Stimulated activated naive CD4-positive, alpha-beta T cell (primary cell): ENCODE measurements around the gene SPEF2.

Experiments used
- DNase-seq, 6 experiments: peaks; one replicate each; lab custom pipeline; 2025; lab: John Stamatoyannopoulos, UW

Gene SPEF2

DNA sequence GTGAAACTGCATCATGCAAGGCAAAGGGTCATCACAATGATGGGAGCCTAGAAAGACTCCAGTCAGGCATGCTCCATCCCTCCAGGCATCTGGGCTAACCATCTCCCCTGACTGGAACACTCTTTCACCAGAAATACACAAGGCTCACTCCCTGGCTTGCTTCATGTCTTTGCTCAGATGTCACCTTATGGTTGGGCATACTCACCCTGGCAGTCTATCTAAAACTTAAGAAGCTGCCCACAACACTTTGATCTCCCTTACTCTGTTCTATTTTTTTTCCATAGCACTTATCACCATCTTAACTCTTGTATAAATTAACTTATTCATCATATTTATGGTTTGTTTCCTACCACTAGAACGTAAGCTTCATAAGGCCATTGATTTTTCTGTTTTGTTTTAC lies 90.0 kb downstream of the SPEF2 start:
- peak in 1 of 6 experiments; percentile 13 for DNase-seq

DNA sequence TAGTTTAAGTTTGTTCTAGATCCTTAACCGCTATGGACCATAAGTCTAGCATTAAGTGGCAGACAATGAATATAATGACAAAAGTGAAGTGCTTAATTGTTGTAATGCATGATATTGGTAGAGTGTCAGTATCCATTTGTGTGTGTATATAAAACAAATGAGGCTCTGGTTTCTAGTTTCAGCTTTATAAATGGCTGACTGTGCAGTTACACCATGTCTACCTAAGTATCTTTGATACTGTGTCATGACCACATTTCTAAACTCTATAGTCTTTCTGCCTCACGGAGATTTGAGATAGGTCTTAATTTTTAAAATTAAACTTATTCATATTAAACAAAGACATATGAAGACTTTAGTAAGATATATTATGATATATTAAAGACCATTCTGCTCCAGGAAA lies 92.0 kb downstream of the SPEF2 start:
- no peak for DNase-seq

DNA sequence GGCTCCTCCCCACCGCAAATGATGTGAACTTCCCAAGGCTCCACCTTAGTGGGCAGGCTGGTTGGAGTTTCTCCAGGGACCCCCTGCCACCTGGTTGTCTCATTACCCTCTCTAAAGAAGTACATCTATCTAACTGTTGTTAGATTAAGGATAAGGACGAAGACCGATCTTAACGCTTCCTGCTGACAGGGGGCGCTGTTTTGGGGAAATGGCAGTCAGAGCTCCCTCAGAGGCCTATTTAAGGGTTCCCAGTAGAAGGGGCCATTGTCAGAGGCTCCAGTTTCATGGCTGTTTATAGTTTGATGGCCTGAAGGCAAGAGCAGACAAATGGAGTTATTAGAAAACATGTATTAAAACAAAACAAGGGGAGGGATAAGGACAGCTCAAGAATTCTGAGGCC lies 100.1 kb downstream of the SPEF2 start:
- DNase-seq = no peak

DNA sequence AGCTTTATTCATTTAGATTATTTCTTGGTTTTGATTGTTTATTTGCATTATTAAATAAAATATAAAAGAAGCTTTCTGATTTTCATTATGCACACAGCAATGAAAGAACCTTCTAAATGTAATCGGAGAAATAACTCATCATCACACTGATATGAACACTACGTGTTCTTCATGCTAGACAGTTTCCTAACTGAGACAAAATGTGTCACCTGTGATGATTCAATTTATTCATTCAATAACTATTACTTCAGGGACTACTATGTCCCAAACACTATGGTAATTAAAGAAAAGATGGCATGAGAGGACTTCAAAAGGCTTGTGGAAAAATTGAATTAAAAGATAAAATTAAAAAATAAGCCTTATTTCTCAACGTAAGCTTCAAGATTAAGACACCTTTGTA lies 118.1 kb downstream of the SPEF2 start:
- no peak for DNase-seq

- no peak for DNase-seq
These were observed 118.6 kb downstream of the SPEF2 start for GRCh38 chr5:35736280-35736679.

GRCh38 chr5:35741126-35741716 lies 123.6 kb downstream of the SPEF2 start:
- DNase-seq = no peak

DNA sequence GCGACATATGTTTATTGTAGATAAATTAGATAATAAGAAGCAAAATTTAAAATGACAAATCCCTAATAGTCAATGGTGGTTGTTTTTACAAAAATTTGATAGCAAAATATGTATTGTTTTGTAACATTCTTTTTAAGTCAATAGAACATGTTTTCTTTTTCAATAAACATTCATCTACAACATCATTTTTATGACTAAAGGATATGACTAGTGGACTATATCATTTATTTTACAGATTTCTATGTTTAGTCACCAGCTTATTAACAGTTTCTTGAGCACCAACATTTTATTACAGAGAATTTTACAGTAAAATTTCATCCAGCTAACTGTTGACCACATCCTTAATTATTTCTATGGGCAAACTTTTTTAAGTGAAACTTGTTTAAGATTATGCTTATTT lies 124.3 kb downstream of the SPEF2 start:
- DNase-seq = no peak

- no peak for DNase-seq
These were observed 126.0 kb downstream of the SPEF2 start for GRCh38 chr5:35743644-35744043.

DNA sequence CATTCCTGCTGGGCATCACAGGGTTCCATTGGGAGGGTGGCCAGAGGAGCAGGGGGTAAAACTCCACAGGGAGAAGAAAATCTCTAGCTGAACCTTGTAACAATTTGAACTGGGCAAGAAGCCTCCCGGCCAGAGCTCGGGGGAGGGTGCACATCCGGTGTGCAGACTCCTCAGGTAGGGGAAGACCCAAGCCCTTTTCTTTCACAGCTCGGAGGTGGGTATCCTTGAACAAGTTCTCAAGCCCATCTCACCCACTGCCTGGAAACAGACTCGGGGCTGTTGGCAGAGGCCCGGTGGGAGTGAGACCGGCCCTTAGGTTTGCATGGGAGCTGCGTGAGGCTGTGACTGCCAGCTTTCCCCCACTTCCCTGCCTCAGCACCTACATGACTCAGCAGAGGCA lies 127.5 kb downstream of the SPEF2 start:
- DNase-seq = no peak

DNA sequence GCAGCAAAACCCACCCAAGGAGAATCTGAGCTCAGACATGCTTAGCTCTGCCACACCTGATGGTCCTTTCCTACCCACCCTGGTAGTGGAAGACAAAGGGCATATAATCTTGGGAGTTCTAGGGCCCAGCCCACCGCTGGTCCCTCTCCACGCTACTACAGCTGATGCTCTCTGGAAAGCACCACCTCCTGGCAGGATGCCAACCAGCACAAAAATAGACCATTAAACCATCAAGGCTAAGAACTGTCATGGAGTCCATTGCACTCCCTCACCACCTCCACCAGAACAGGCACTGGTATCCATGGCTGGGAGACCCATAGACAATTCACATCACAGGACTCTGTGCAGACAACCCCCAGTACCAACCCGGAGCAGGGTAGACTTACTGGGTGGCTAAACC lies 128.0 kb downstream of the SPEF2 start:
- no peak for DNase-seq

GRCh38 chr5:35752012-35752411 lies 134.3 kb downstream of the SPEF2 start:
- no peak for DNase-seq

- DNase-seq = no peak
These were observed 135.8 kb downstream of the SPEF2 start for GRCh38 chr5:35753500-35753899.

GRCh38 chr5:35754481-35754880 lies 136.8 kb downstream of the SPEF2 start:
- DNase-seq = no peak

DNA sequence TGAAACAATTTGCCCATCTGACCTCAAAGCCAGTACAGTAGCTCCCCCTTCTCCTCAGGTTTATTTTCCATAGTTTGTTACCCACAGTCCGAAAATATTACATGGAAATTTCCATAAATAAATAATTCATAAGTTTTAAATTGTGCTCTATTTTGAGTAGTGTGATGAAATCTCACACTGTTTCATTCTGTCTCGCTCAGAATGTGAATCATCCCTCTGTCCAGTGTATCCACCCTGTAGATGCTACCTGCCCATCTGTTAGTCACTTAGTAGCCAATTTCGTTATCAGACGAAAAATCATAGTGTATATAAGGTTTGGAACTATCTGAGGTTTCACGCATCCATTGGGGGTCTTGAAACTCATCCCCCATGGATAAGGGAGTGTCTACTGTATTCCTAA lies 138.3 kb downstream of the SPEF2 start:
- DNase-seq = no peak

DNA sequence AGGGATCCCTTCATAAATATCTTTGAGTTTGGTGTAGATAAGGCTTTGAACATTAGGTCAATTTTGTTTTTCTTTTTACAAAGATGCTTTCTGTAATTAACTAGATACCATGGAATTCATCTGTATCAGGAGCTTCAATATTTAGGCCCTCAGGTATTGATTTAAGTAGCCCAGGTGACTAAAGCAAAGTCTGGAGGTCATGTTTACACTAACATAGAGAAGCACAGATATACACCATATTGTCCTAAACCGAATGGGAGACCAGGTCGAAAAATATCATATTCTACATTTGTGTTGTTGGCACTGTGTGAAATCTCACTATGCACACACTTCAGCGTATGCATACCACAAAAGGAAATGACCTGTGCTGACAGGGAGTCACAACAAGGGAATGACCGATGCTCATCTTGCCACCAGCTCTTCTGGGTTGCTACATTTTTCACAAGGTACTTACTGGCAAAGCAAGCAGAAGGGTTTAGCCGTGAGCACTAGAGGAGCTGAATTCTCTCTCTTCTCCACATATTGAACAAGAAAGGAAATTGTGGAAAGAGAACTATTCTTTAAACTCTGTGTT lies 140.6 kb downstream of the SPEF2 start:
- no peak for DNase-seq

GRCh38 chr5:35761541-35761940 lies 143.9 kb downstream of the SPEF2 start:
- peak in 3 of 6 experiments; percentile 17 to 74 (median 70) for DNase-seq

DNA sequence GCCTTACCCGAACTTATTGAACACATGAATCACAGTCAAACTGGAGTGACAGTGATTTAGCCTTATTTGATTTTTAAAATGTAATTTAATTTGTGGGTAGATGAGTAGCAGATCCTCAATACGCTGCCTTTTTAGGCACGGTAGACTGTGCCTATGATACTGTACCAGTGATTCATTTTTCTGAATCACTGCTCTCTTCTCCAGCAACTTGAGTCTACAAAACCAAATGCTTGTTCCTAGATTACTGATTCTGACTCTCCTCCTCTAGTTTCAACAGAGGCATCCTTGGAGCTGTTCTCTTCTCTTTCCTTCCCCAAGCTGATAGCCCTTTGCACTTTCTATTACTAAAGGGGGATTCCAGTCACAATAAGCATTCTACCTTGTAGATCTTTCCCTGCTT lies 144.7 kb downstream of the SPEF2 start:
- no peak for DNase-seq

DNA sequence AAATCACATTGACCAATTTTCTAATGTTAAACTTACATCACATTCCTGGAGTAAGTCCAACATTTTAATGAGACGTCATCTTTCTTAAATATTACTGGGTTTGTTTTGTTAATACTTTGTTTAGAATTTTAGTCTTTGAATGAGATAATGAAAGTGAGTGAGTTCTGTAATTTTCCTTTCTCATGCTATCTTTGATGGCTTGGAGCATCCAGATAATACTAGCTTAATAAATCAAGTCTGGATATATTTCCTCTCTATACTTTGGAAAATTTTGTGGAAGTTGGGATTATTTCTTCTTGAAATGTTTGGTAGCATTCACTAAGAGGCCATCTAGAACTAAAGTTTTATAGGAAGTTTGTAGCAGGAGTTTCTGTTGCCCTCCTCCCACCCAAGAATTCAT lies 148.3 kb downstream of the SPEF2 start:
- DNase-seq = no peak

GRCh38 chr5:35771300-35771699 lies 153.6 kb downstream of the SPEF2 start:
- DNase-seq = no peak

DNA sequence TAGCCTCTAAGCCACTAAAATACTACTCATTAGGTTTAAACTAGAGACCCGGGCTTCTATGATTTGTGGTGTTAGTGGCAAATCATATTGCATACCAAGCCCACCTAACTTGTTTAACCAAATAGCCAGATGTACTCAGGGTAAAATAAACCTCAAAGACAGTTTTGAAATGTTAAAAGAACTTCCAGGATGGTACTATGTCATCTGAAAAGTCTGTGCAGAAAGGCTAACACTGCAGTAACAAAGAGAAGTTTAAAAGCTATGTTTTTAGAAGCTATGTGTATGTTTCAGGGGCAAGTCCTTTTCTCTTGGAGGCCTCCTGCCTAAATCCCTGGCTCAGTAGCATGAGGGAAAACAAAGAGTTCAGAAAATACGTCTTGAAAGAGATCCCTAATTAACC lies 154.2 kb downstream of the SPEF2 start:
- DNase-seq = no peak

DNA sequence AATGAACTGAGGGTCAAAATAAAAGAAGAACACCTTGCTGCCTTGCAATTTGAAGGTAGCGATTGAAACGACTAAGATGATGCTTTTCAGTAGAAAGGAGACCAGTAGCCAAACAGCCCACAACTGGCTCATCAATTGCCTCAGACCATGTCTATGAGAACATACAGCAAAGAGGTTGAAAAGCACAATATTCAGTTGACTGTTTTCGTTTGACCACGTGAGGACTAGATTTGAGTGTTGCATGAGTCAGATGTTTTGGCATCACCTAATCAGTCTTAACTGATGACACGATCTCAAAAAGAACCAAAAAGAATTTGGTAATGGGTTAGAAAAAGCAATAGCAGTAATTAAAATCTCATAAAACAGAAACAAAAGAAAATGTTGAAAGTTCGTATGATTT lies 156.3 kb downstream of the SPEF2 start:
- no peak for DNase-seq

- no peak for DNase-seq
These were observed 159.1 kb downstream of the SPEF2 start for GRCh38 chr5:35776757-35777156.

DNA sequence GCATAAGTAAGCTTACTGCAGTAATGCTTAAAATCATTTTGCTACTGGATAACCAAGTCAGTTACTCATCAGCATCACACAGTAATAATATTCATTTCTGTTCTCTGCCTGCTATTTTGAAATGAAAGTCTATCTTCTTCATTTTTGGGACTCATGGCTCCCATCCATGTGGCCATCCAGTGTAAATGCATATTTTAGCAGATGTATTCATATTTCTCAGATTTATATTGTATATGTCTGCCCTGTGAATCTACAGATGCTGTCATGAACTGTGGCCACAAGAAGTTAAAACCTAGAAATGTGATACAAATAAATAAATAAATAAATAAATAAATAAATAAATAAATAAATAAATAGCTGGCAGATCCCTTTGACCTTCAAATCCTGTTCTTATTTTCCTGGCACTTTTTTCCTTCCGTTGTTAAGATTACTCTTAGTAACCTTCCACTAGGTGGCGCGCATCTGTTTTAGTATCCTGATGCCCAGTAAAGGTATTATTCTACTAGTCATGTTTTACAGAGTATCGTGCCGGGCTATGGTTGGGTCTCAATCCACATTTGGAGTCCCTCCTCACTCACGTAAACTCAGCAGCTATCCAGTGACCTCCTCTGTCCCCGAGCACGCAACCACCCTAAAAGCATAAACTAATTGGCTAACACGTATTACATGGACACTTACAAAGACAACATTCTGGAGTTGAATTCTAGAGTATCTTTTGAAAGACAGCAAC lies 159.9 kb downstream of the SPEF2 start:
- peak; percentile 40 to 78 (median 62) for DNase-seq
